ENCODE measurements around the gene PFKFB2. TPM values are rescaled to one million over a fixed set of nuclear protein-coding genes. Genes with fewer than 3 reads are reported as not detected.

Gene PFKFB2
- total RNA-seq (2014; rRNA removed; shearing (Covaris generic)): 18.8 and 25.6 TPM in 2 replicates

- in situ Hi-C loops (cut with HindIII; ENCODE audit: low sequenced_read_pairs): no loop called here
- DNase-seq (ENCODE audit: low spot score): peak; percentile 99
These were observed at the start of gene PFKFB2 for GRCh38 chr1:207052911-207053769. PFKFB2 (plus strand) TSS chr1:207053275; CDS start chr1:207054718, 1,443 bp downstream.

DNA sequence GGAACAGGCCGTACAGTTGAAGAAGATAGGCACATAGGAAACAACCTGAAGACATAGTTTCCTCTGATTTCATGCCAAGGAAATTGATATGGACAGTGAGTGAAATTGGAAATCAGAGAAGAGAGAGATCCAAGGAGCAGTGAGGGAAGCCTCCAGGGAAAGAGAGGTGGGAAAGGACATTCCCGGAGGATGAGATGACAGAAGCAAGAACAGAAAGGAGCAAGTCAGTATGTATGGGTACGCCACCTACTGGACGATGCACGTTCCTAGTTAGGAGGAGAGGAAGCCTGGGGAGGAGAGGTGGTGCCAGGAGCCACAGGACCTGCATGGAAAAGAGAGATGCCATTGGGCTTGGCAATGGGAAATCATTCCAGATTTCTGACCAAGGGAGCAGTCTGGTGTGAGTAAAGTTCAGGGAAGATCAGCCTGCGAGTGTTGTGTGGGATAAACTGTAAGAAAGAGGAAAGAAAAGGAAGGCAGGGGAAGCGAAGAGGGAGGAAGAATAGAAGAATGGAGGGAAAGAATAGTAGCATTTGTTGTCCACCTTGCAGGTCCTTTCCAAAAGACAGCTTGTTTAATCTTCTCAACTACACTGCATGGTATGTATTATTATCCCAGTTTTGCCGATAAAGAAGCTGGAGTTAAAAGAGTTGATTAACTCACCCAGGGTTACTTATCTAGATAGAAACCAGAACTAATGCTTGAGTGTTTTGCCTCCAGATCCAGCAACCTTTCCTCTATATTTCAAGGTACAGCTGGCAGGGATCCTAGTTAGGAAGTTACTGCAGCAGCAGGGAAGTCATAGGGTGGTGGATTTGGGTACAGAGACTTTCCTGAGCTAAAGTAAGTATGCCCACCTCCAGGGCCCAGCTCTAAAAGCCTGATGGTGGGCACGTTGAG lies 47.9 kb upstream of the PFKFB2 start:
- in situ Hi-C loops (cut with HindIII; ENCODE audit: low sequenced_read_pairs): no loop called here
- DNase-seq (ENCODE audit: low spot score): peak; percentile 35

DNA sequence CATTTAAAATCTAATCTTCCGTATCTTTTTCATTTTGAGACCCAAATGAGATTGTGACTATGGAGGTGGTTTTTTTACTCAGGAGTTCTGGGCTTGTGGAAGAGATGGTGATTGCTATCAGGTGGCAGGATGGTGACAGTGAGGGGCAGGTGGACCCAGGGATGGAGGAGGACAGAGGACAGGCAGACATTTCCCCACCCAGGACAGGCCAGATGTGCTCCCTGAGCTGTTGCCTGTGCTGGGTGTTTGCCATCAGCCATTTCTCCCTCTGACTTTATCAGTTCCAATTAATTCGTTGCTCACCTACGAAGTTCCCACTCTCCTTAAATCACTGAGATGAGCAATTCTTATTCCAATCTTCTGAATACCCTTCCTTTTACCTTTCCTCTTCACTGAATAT lies 47.0 kb upstream of the PFKFB2 start:
- in situ Hi-C loops (cut with HindIII; ENCODE audit: low sequenced_read_pairs): no loop called here
- DNase-seq (ENCODE audit: low spot score): no peak

GRCh38 chr1:207006914-207007313 lies 46.2 kb upstream of the PFKFB2 start:
- in situ Hi-C loops (cut with HindIII; ENCODE audit: low sequenced_read_pairs): no loop called here
- no peak for DNase-seq (ENCODE audit: low spot score)

DNA sequence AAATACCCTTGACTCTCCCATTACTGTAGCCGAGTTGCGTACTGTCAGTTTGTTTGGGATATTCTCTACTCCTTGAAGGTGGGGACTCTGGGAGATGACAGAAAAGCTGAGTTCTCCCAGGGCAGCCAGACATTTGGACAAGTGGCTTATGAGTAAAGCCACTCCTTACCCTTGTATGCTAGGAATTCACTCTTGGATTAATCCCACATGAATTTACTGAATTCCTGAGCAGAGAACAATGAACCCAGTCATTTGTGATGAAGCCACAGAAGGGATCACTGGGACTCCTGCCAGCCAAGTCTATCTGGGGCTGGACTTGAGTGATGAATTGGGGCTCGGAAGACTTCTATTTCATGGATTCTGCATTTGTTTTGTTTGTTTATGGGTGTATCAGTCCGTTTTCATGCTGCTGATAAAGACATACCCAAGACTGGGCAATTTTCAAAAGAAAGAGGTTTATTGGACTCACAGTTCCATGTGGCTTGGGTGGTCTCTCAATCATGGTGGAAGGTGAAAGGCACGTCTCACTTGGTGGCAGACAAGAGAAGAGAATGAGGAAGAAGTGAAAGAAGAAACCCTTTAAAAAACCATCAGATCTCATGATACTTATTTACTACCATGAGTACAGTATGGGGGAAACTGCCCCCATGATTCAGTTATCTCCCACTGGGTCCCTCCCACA lies 45.6 kb upstream of the PFKFB2 start:
- in situ Hi-C loops (cut with HindIII; ENCODE audit: low sequenced_read_pairs): no loop called here

DNA sequence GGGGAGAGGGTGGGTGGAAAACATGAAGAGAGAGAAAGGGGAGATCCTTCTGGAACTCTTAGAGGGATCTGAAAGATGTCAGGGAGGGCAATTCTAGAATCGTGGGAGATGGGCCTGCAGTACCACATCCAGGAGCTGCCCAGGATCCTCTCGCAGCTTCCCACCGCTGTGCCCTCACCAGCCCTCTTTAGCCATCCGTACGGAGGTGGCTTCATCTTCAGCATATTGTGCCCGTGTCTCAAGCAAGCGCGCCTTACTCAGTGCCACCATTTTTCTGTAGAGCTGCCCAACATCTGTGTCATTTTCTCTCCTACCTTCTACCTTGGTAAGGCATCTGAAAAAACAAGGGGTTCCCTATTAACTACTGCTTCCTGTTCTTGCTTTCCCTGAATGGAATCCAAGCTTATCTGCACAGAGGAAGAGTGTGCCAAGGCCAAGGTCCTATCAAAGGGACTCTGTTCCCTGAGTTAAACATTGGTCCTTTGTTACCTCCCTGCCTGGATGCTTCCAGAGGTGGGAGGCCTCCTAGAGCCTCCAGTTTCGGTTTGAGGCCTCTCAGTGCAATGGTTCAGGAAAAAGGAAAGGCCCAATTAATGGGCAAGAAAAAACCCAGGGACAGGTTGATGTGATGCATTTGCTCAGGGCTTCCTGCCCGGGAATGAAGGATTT lies 43.8 kb upstream of the PFKFB2 start:
- no peak for DNase-seq (ENCODE audit: low spot score)
- in situ Hi-C loops (cut with HindIII; ENCODE audit: low sequenced_read_pairs): no loop called here

More for the DNA sequence above, 45.6 kb upstream of the PFKFB2 start:
- no peak for DNase-seq (ENCODE audit: low spot score)

DNA sequence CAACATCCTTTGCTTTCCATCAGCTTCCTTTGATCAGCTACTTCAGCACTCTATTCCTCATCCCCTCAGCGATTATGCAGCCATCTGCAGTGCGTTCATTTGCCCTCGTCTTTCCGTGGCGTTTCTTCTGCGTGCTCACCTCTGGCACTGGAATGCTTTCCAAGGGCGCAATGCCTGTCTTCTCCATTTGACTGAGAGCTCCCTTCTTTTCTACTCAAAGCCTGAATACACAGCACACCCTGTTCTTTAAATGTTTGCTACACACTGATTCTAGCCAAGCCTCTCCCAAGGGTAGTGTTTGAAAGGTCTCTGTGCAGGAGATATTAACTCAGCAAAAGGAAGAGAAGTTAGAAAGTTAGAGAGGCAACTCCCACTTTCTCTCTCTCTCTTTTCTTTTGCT lies 43.1 kb upstream of the PFKFB2 start:
- no peak for DNase-seq (ENCODE audit: low spot score)
- in situ Hi-C loops (cut with HindIII; ENCODE audit: low sequenced_read_pairs): no loop called here

DNA sequence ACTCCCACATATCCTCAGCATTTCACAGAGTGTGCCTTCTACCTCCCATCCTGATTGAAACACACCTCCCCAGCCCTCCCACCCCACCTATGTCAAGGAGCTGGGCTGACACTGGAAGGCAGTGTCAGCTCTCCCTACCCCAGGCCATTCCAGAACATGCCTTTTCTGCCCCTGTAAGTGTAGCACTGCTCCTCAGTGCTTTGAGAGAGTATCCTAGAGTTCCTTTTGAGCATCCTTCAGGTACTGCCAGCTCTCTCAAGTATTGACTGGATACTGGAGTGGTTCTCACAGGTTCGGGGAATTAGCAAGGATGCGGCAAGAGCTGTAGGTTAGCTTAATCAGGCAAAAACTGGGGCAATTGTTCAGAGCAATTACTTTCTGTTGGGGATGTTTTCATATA lies 42.3 kb upstream of the PFKFB2 start:
- in situ Hi-C loops (cut with HindIII; ENCODE audit: low sequenced_read_pairs): no loop called here
- no peak for DNase-seq (ENCODE audit: low spot score)

- DNase-seq (ENCODE audit: low spot score): no peak
- in situ Hi-C loops (cut with HindIII; ENCODE audit: low sequenced_read_pairs): no loop called here
These were observed 39.6 kb upstream of the PFKFB2 start for GRCh38 chr1:207013321-207014085.

DNA sequence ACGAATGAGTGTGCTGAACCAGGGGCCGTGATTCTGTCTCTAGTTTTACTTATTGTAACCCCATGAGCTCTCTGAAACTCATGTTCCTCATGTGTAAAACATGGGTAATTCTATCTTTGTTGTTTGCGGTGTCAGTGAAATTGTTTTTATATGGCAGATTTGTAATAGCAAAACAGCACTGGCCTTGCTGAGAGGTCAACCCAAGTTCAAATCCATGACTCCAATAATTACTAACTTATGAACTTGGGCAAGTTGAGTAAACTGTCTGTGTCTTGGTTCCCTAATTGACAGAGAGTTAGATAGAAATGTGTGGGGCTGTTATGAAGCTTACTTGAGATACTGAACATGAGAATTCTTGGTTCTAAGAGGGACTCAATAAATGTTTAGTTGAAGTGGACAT lies 38.3 kb upstream of the PFKFB2 start:
- in situ Hi-C loops (cut with HindIII; ENCODE audit: low sequenced_read_pairs): no loop called here
- DNase-seq (ENCODE audit: low spot score): no peak

GRCh38 chr1:207015791-207016190 lies 37.3 kb upstream of the PFKFB2 start:
- DNase-seq (ENCODE audit: low spot score): no peak
- in situ Hi-C loops (cut with HindIII; ENCODE audit: low sequenced_read_pairs): no loop called here

- in situ Hi-C loops (cut with HindIII; ENCODE audit: low sequenced_read_pairs): no loop called here
- no peak for DNase-seq (ENCODE audit: low spot score)
These were observed 35.2 kb upstream of the PFKFB2 start for GRCh38 chr1:207017615-207018559.

DNA sequence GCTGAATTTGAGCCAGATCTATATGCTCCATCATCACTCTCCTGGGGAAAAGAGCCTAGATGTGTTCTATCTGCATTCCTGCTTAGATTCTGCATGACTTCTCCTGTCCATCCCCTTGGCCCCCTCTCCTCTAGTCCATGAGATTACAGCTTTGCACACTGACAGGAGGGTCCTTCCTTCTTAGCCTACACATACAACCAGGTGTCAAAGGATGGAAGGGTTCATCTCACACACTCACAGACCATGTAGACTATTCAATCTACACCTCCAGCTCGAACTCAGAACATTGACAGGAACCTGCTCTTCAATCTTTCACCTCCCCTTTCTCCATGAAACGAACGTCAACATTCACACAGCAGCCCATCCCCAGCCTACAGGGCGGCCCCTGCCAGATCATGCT lies 34.4 kb upstream of the PFKFB2 start:
- DNase-seq (ENCODE audit: low spot score): no peak
- in situ Hi-C loops (cut with HindIII; ENCODE audit: low sequenced_read_pairs): no loop called here

DNA sequence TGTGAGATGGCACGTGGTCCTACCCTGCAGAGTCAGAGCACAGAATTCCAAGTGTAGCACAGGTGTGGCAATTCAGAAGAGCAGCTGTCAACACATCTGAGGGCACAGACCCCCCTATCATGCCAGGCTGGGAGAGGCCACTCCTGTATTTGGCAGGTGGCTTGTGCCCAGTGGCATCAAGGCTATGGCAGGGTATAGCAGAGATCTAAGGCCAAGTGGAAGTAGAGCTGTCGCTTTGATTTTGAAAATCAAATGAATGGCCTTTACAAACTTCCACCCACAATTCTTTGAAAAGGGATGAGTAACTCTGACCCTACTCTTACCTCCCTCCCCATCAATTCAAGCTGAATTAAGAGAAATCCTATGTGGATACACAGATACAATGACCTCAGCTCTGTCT lies 33.9 kb upstream of the PFKFB2 start:
- no peak for DNase-seq (ENCODE audit: low spot score)
- in situ Hi-C loops (cut with HindIII; ENCODE audit: low sequenced_read_pairs): no loop called here

GRCh38 chr1:207019661-207020060 lies 33.4 kb upstream of the PFKFB2 start:
- DNase-seq (ENCODE audit: low spot score): no peak
- in situ Hi-C loops (cut with HindIII; ENCODE audit: low sequenced_read_pairs): no loop called here

- no peak for DNase-seq (ENCODE audit: low spot score)
- in situ Hi-C loops (cut with HindIII; ENCODE audit: low sequenced_read_pairs): no loop called here
These were observed 32.9 kb upstream of the PFKFB2 start for GRCh38 chr1:207020065-207020708.

GRCh38 chr1:207020709-207021107 lies 32.4 kb upstream of the PFKFB2 start:
- in situ Hi-C loops (cut with HindIII; ENCODE audit: low sequenced_read_pairs): no loop called here
- no peak for DNase-seq (ENCODE audit: low spot score)

Data from G401 (cell line).